Measurements from ENCODE around the gene VEGFB. TPM values are rescaled to one million over a fixed set of nuclear protein-coding genes. Genes with fewer than 3 reads are reported as not detected.

VEGFB gene
- total RNA-seq, 1 donor: 37.6 TPM

- Histone ChIP-seq H4K20me1 (ENCODE audit: insufficient read depth, low read length) (no peaks in the 10 kb centered on the region), H3K27ac (ENCODE audit: low read depth, low read length) (peak overlapping the region; percentile 66), H3K36me3 (ENCODE audit: insufficient read depth, low read length) (peaks cover 50% of the 10 kb centered on the region), H2AFZ (ENCODE audit: low read length) (no peak overlapping the region), H3K9me3 (ENCODE audit: low read depth, low read length) (no peaks in the 10 kb centered on the region), H3K27me3 (ENCODE audit: insufficient read depth, low read length) (no peaks in the 10 kb centered on the region), H3K79me2 (ENCODE audit: insufficient read depth, low read length) (no peaks in the 10 kb centered on the region), H3K4me2 (ENCODE audit: insufficient read depth, low read length) (no peak overlapping the region), H3K4me3 (ENCODE audit: insufficient read depth, low read length) (no peak overlapping the region), H3K4me1 (ENCODE audit: insufficient read depth, low read length) (peaks cover 7% of the 10 kb centered on the region)
- TF ChIP-seq, protein P1, sequence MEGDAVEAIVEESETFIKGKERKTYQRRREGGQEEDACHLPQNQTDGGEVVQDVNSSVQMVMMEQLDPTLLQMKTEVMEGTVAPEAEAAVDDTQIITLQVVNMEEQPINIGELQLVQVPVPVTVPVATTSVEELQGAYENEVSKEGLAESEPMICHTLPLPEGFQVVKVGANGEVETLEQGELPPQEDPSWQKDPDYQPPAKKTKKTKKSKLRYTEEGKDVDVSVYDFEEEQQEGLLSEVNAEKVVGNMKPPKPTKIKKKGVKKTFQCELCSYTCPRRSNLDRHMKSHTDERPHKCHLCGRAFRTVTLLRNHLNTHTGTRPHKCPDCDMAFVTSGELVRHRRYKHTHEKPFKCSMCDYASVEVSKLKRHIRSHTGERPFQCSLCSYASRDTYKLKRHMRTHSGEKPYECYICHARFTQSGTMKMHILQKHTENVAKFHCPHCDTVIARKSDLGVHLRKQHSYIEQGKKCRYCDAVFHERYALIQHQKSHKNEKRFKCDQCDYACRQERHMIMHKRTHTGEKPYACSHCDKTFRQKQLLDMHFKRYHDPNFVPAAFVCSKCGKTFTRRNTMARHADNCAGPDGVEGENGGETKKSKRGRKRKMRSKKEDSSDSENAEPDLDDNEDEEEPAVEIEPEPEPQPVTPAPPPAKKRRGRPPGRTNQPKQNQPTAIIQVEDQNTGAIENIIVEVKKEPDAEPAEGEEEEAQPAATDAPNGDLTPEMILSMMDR (IDR thresholded peaks at IDR 0.05; ENCODE audit: extremely low read depth, low read depth, low read length): no peak
- peak; percentile 60 for DNase-seq (ENCODE audit: insufficient read length, low spot score, missing footprints)
These were observed 28.1 kb downstream of the VEGFB start for GRCh38 chr11:64262271-64263002.

- peak; percentile 90 for DNase-seq (ENCODE audit: insufficient read length, low spot score, missing footprints)
- Histone ChIP-seq H3K4me3 (ENCODE audit: insufficient read depth, low read length) (no peak overlapping the region), H3K79me2 (ENCODE audit: insufficient read depth, low read length) (no peaks in the 10 kb centered on the region), H3K36me3 (ENCODE audit: insufficient read depth, low read length) (peaks cover 49% of the 10 kb centered on the region), H3K27me3 (ENCODE audit: insufficient read depth, low read length) (no peaks in the 10 kb centered on the region), H3K9me3 (ENCODE audit: low read depth, low read length) (no peaks in the 10 kb centered on the region), H2AFZ (ENCODE audit: low read length) (no peak overlapping the region), H3K4me2 (ENCODE audit: insufficient read depth, low read length) (no peak overlapping the region), H4K20me1 (ENCODE audit: insufficient read depth, low read length) (no peaks in the 10 kb centered on the region), H3K27ac (ENCODE audit: low read depth, low read length) (peak overlapping the region; percentile 66), H3K4me1 (ENCODE audit: insufficient read depth, low read length) (peaks cover 15% of the 10 kb centered on the region)
- TF ChIP-seq, protein P1 (IDR thresholded peaks at IDR 0.05; ENCODE audit: extremely low read depth, low read depth, low read length): no peak
These were observed 28.9 kb downstream of the VEGFB start for GRCh38 chr11:64263021-64263946.

DNA sequence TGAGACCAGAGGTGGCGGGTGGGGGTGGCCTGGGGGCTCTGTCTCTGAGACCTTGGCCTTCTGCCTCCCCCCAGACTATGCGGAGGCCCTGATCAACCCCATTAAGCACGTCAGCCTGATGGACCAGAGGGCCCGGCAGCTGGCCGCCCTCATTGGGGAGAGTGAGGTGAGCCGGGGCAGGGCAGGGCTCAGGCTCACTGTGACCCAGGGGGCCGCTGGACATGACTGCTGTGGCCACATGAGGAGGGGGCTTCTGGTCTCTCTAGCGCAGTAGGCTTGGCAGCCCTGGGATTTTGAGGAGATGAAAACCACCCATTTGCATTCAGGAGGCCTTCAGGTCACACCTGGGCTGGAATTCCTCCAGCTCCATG lies 29.5 kb downstream of the VEGFB start:
- Histone ChIP-seq H3K4me2 (ENCODE audit: insufficient read depth, low read length) (no peak overlapping the region), H3K36me3 (ENCODE audit: insufficient read depth, low read length) (peaks cover 49% of the 10 kb centered on the region), H3K27ac (ENCODE audit: low read depth, low read length) (no peak overlapping the region)

More for the DNA sequence above, 29.5 kb downstream of the VEGFB start:
- Histone ChIP-seq H3K9me3 (ENCODE audit: low read depth, low read length) (no peaks in the 10 kb centered on the region), H3K27me3 (ENCODE audit: insufficient read depth, low read length) (no peaks in the 10 kb centered on the region), H4K20me1 (ENCODE audit: insufficient read depth, low read length) (no peaks in the 10 kb centered on the region), H2AFZ (ENCODE audit: low read length) (no peak overlapping the region), H3K4me1 (ENCODE audit: insufficient read depth, low read length) (peaks cover 21% of the 10 kb centered on the region), H3K4me3 (ENCODE audit: insufficient read depth, low read length) (no peak overlapping the region), H3K79me2 (ENCODE audit: insufficient read depth, low read length) (no peaks in the 10 kb centered on the region)
- DNase-seq (ENCODE audit: insufficient read length, low spot score, missing footprints): peak; percentile 43
- TF ChIP-seq, protein P1 (IDR thresholded peaks at IDR 0.05; ENCODE audit: extremely low read depth, low read depth, low read length): no peak
